ENCODE measurements around the gene FGD3.

The FGD3 gene

DNA sequence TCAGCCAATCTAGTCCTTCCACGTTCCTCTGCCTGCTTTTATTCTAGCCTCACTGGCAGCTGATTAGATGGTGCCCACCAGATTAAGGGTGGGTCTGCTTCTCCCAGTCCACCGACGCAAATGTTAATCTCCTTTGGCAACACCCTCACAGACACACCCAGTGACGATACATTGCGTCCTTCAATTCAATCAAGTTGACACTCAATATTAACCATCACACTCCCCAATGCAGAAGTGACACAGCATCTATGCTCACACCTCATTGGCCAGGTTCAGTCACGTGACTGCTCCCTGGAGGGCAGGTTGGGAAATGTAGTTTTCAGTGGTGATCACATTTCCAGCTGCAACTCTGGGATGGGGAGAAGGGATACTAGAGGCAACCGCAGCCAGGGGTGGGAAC lies 124.1 kb downstream of the FGD3 start:
- DNase-seq = peak in 5 of 56 donors; percentile 8 to 18 (median 13)

DNA sequence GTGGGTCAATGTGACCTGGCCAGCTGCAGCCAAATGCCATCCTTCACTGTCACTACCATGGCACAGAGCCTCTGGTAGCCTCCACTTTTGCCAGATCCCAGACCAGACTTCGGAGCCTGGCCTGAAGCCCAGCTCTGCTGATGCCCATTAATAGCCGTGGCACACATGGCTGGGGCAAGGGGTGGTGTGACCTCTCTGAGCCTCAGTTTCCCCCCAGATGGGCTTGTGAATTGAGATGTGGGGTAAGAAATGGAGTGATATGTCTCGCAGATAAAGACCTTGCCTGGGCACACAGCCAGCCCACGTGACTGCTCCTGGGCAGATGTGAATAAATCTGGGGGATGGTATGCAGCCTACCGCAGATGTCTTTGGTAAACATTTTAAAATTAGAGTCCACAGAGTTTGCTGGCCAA lies 125.1 kb downstream of the FGD3 start:
- DNase-seq = peak in 2 of 56 donors; percentile 6 to 18

DNA sequence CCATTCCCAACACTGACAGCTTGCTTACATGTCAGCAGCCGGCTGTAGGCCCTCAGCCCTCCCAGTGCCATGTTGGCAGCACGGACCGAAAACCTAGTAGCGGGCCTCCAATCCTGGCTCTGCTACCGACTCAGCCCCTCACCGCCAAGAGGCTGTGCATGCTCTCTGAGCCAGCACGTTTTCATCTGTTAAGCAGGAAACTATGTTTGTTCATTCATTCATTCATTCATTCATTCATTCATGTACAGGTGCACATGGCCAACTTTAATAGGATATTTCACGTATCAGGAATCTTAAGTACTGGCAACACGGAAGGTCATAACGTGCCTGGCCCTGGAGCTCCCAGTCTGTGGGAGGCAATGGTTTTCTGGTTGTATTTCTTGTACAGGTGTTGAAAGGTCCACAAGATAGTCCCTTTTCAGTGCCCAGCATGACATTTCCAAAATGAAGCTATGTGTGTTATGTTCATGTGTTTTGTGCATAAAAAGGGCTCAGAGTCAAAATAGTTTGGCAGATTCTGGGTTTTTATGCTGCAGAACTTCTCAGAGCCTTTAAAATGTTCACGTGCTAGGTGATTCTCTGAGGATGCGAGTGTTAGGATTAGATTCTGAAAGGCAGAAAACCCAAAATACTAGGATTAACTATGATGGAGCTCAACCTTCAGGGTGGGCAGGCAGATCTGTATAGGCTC lies 128.9 kb downstream of the FGD3 start:
- DNase-seq = no peak

DNA sequence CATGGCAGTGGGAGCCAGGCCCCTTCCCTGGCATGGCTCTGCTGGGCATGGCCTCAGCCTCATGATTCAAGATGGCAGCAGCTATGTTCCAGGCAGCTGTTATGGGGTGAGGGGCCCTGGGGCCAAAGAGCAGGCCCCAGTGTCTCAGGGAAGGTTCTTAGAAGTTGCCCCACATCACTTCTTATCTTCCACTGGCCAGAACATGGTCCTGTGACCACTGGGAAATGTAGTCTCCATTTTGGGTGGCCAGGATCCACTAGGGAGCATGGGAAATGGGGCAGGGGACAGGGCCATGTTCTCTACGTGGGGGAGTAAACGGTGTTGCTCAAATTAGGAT lies 129.4 kb downstream of the FGD3 start:
- DNase-seq = no peak

DNA sequence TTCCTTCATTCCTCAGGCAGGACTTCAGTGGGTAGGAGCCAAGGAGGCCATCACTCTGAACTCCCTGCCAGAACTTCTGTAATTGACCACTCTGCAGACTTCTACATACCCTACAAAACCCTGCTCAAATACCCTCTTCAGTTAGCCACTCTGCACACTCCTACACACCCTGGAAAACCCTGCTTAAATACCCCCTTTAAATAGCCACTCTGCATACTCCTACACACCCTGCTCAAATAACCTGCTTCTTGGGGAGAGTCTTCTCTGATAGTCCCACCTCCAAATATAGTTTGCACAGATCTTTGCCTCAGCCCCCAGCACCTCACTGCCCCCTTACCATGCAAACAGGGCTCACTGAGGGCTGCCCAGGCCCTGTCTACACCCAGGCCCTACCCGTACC lies 130.0 kb downstream of the FGD3 start:
- DNase-seq = no peak

DNA sequence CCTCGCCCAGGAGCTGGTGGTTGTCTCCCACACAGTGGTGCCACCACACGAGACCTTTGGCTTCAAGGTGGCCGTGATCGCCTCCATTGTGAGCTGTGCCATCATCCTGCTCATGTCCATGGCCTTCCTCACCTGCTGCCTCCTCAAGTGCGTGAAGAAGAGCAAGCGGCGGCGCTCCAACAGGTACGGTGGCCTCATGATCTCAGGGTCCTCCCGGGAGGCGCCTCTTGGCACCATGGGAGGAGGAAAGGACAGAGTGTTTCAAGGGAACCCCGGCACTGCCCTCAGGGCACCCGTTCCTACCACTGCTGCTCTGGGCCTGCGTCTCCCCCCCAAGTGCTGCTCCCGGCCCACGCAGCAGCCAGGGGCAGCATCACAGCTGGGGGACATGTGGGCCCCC lies 130.5 kb downstream of the FGD3 start:
- DNase-seq = no peak

DNA sequence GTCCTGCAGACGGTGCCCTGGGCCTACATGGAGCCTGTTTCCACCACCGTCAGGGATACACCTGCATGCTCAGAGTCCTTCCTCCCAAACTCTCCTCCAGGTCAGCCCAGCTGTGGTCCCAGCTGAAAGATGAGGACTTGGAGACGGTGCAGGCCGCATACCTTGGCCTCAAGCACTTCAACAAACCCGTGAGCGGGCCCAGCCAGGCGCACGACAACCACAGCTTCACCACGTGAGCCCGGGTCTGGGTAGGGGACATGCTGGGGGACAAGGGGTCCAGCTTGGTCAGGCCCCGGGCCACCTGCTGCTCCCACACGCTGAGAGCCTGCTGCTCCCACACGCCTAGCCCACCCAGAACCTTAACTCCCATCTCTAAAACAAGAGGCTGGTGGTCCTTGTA lies 132.0 kb downstream of the FGD3 start:
- no peak for DNase-seq

DNA sequence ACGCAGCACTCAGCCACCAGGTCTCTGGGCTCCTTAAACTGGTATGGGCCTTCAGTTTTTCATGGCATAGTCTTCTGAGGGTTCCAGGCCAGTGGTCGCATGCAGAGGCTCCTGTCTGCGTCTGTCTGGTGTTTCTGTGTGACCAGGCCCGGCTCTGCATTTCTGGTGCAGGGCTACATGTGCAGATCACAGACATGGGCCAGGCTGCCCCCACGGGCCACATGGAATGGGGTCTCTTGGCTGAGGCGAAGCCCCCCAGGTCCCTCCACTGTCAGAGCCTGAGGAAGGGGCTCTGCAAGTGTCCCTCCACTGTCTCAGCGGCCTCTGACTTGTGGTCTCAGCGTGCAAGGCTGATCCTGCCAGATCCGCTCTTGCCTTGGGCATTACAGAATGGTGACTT lies 133.1 kb downstream of the FGD3 start:
- no peak for DNase-seq

DNA sequence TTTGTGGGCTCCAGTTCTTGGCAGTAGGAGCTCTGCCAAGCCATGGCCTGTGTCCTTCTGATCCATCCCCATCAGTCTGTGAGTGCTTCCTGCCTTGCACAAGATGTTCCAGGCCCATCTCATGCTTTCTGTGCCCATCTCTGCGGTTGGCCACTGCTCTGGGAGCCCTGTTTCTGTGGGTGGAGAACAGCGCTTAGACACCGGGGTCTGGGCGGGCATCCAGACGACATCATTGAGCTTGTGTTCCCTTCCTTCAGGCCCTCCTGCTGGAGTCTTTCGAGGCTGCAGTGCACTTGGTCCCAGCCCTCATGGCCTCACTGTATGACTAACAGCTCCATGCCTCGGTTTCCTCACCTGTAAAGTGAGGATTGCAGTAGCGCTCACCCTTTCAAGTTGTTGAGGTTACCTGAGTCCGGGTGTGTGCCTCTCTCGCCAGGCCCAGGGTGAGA lies 133.8 kb downstream of the FGD3 start:
- peak in 2 of 56 donors; percentile 14 to 25 for DNase-seq

DNA sequence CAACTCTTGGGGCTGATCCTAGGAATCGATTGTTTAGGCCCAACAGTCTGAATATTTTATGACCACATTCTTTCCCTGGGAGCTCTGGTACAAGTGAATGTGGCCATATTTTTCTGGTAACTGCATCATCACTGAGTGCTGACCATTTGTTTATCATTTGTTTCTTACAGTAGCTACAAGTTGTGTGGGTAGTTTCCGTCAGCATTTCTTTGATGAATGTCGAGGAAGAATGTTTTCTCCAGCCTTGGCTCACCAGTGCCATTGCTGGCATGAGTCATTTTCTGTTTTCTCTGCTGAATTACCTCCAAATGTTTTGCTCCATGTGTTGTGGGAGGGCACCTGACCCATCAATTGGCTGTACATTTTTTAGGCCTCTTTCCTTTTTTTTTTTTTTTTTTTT lies 134.6 kb downstream of the FGD3 start:
- DNase-seq = no peak

DNA sequence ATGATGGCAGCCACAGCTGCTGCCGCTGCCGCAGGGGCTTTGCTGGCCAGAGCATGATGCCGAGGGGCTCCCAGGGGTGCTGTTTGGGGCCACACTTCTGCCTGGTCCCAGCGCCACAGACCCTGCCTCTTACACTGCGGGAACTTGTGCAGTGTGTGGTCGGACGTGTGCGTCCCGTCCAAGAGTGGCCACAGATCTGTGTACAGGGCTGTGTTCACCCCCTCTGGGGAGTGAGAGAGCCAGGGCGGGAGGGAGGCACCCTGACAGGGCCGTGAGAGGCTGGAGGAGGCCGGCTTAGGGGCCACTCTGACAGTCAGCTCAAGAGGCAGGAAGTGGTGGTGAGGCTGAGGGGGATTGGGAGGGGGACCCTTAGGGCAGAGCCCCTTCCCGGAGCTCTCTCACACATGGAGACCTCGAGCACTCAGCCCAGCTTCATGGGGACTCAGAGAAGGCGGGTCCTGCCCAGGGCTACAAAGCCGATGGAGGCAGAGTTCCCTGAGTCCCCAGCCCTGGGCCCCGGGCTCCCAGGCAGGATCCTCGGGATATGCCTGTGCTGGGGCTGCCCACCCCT lies 135.6 kb downstream of the FGD3 start:
- DNase-seq = no peak

DNA sequence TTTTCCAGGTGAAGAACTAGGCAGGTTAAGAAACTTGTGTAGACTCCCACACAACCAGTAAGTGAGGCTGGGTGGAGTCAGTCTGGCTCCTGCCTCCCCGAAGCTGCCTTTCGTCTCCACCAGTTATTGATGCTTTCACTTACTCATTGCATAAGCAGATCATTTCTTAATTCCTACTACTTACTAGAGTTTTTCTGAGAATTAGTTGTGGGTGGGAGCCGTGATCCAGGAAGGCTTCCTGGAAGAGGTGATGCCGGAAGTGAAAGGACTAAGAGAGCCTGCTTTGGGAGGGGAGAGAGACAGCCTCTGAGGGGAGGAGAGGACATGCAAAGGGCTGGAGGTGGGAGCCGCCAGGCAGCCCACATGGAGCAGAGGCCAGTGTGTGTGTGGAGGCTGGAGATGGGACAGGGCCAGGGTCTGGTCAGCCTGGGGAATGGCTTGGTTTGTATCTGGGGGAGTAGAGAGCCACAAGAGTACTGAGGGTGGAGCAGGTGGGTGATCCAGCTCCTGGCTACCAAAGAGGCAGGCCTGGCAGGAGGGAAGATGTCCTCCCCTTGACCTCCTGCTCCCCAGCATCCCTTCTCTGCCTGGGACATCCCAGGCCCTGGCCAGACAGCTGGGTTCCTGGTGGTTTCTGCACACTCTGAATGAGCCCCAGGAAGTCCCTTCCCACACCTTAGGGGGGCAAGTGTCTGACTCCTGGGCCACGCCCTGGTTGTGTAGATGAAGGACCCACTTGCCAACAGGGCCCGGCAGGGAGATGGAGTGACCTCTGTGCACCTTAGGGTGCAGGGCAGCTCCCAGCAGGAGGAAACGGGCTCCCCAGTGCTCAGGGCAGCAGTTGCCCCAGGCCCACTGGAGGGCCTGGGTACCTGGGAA lies 136.5 kb downstream of the FGD3 start:
- no peak for DNase-seq

DNA sequence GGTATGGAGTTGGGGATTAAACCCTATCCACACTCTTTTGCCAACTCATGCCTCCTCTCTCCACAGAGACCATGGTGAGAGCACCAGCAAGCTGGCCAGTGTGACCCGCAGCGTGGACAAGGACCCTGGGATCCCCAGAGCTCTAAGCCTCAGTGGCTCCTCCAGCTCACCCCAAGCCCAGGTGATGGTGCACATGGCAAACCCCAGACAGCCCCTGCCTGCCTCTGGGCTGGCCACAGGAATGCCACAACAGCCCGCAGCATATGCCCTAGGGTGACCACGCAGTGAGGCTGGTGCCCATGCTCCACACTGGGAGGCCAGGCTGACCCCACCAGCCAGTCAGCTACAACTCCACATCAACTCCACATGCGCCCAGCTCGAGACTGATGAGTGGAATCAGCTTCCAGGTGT lies 137.2 kb downstream of the FGD3 start:
- no peak for DNase-seq

DNA sequence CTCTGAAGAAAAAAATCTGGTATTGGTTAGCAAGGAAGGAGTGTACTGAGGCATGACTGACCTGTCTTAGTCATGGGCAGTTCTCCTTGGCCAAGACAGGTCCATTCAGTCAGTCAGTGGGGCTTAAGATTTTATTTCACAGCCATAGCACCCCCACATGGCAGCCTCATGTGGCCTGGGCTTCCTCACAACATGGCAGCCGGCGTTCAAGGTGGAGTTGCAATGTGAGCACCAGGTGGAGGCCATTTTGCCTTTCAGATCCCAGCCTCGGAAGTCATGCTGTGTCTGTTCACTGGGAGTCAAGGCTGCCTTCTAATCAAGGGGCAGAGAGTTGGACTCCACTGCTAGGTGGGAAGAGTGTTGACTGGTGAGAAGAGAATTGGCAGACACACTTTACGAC lies 138.4 kb downstream of the FGD3 start:
- no peak for DNase-seq

Measured in nucleus accumbens (tissue), 56 donors.